H9 (cell line): Measurements from ENCODE around the gene PCSK1. TPM values are rescaled to one million over a fixed set of nuclear protein-coding genes. Genes with fewer than 3 reads are reported as not detected.

Source experiments
- DNase-seq: peaks from one replicate; pipeline ENCODE4 v3.0.0-alpha.2; 2017
- H2AFZ ChIP-seq: one replicate; pipeline ENCODE4 v1.6.1; 2013; ENCODE audit warnings: mild to moderate bottlenecking, low read length, control low read depth, moderate library complexity
- H2AK5ac ChIP-seq: 2 replicates; pipeline ENCODE4 v1.6.1; 2013; ENCODE audit warnings: low read length, control low read depth, mixed read lengths; ENCODE audit not compliant: insufficient read length
- H2BK120ac ChIP-seq: one replicate; pipeline ENCODE4 v1.6.1; 2013; ENCODE audit warnings: low read depth, mild to moderate bottlenecking, low read length, control low read depth, inconsistent platforms; ENCODE audit not compliant: poor library complexity, severe bottlenecking
- H2BK12ac ChIP-seq: 2 replicates; pipeline ENCODE4 v1.6.1; 2013; ENCODE audit warnings: low read length, control low read depth, mixed read lengths, low read depth; ENCODE audit not compliant: insufficient read length
- H2BK15ac ChIP-seq: 2 replicates; pipeline ENCODE4 v1.6.1; 2013; ENCODE audit warnings: low read depth, low read length, control low read depth
- H2BK20ac ChIP-seq: one replicate; pipeline ENCODE4 v1.6.1; 2013; ENCODE audit warnings: low read depth, mild to moderate bottlenecking, low read length, control low read depth, inconsistent platforms; ENCODE audit not compliant: poor library complexity, severe bottlenecking
- H2BK5ac ChIP-seq: 2 replicates; pipeline ENCODE4 v1.6.1; 2013; ENCODE audit warnings: low read length, control low read depth, mixed read lengths; ENCODE audit not compliant: insufficient read length
- H3K14ac ChIP-seq: 2 replicates; pipeline ENCODE4 v1.6.1; 2013; ENCODE audit warnings: low read length, control low read depth; ENCODE audit not compliant: insufficient read depth
- H3K18ac ChIP-seq: 2 replicates; pipeline ENCODE4 v1.6.1; 2013; ENCODE audit warnings: low read depth, mild to moderate bottlenecking, mixed read lengths, low read length, control low read depth; ENCODE audit not compliant: insufficient read length
- H3K23ac ChIP-seq: 2 replicates; pipeline ENCODE4 v1.6.1; 2013; ENCODE audit warnings: low read length, control low read depth, mixed read lengths, low read depth; ENCODE audit not compliant: insufficient read length
- H3K23me2 ChIP-seq: 2 replicates; pipeline ENCODE4 v1.6.1; 2013; ENCODE audit warnings: low read depth, mild to moderate bottlenecking, mixed read lengths, low read length, control low read depth; ENCODE audit not compliant: insufficient read length, poor library complexity, severe bottlenecking
- H3K27ac ChIP-seq: 2 replicates; pipeline ENCODE4 v1.5.1; 2013; ENCODE audit warnings: low read length, control low read depth, mixed read lengths, low read depth; ENCODE audit not compliant: insufficient read length
- H3K27me3 ChIP-seq: 2 replicates; pipeline ENCODE4 v1.6.1; 2013; ENCODE audit warnings: low read length, control low read depth, inconsistent platforms; ENCODE audit not compliant: insufficient read depth
- H3K4ac ChIP-seq: 2 replicates; pipeline ENCODE4 v1.6.1; 2013; ENCODE audit warnings: low read depth, mild to moderate bottlenecking, control low read depth, inconsistent platforms, low read length, moderate library complexity
- H3K4me1 ChIP-seq: 2 replicates; pipeline ENCODE4 v1.6.1; 2013; ENCODE audit warnings: low read length, control low read depth, inconsistent platforms; ENCODE audit not compliant: insufficient read depth
- H3K4me2 ChIP-seq: 2 replicates; pipeline ENCODE4 v1.6.1; 2013; ENCODE audit warnings: low read length, control low read depth, mixed read lengths; ENCODE audit not compliant: insufficient read length, insufficient read depth
- H3K56ac ChIP-seq: 2 replicates; pipeline ENCODE4 v1.6.1; 2013; ENCODE audit warnings: low read depth, mild to moderate bottlenecking, mixed read lengths, low read length, control low read depth; ENCODE audit not compliant: insufficient read length
- H3K79me1 ChIP-seq: 2 replicates; pipeline ENCODE4 v1.6.1; 2013; ENCODE audit warnings: low read depth, mild to moderate bottlenecking, moderate library complexity, low read length, control low read depth, inconsistent platforms; ENCODE audit not compliant: insufficient read depth, poor library complexity, severe bottlenecking
- H3K79me2 ChIP-seq: 2 replicates; pipeline ENCODE4 v1.6.1; 2013; ENCODE audit warnings: low read length, control low read depth, inconsistent platforms; ENCODE audit not compliant: insufficient read depth
- H3K9ac ChIP-seq: 2 replicates; pipeline ENCODE4 v1.6.1; 2013; ENCODE audit warnings: low read length, control low read depth, mixed read lengths; ENCODE audit not compliant: insufficient read length; ENCODE audit errors: extremely low read depth
- H3K9me3 ChIP-seq: one replicate; pipeline ENCODE4 v1.6.1; 2013; ENCODE audit warnings: low read depth, low read length, inconsistent platforms; ENCODE audit not compliant: control insufficient read depth
- H3T11ph ChIP-seq: one replicate; pipeline ENCODE4 v1.6.1; 2013; ENCODE audit warnings: mild to moderate bottlenecking, low read length, control low read depth, inconsistent platforms
- H4K20me1 ChIP-seq: one replicate; pipeline ENCODE4 v1.6.1; 2013; ENCODE audit not compliant: control insufficient read depth, insufficient read length, insufficient read depth
- H4K5ac ChIP-seq: 2 replicates; pipeline ENCODE4 v1.6.1; 2013; ENCODE audit warnings: low read depth, mild to moderate bottlenecking, mixed read lengths, low read length, control low read depth; ENCODE audit not compliant: insufficient read length
- H4K8ac ChIP-seq: replicated peaks from 2 replicates; pipeline ENCODE4 v1.6.1; 2013; ENCODE audit warnings: low read length, control low read depth, mixed read lengths, low read depth; ENCODE audit not compliant: insufficient read length
- H4K91ac ChIP-seq: 2 replicates; pipeline ENCODE4 v1.6.1; 2013; ENCODE audit warnings: low read depth, mild to moderate bottlenecking, moderate library complexity, mixed read lengths, low read length, control low read depth; ENCODE audit not compliant: insufficient read length
- H3K27ac Mint-ChIP-seq, 3 experiments: 2 replicates in 2 of 3; 3 replicates in 1 of 3; pipeline ENCODE4 v1.8.0; 2020 to 2021; ENCODE audit warnings: mixed read lengths in 3 of 3, mild to moderate bottlenecking in 1 of 3, moderate library complexity in 1 of 3
- H3K27me3 Mint-ChIP-seq: 2 replicates; pipeline ENCODE4 v1.8.0; 2021; ENCODE audit warnings: low read depth, mild to moderate bottlenecking, moderate library complexity, mixed read lengths
- H3K36me3 Mint-ChIP-seq, 3 experiments: 2 replicates in 2 of 3; 3 replicates in 1 of 3; pipeline ENCODE4 v1.8.0; 2020 to 2021; ENCODE audit warnings: low read depth in 3 of 3, mixed read lengths in 3 of 3; ENCODE audit not compliant: insufficient read depth in 1 of 3
- H3K4me1 Mint-ChIP-seq, 2 experiments: 2 replicates each; pipeline ENCODE4 v1.8.0; 2020; ENCODE audit warnings: mixed read lengths in 2 of 2
- H3K4me3 Mint-ChIP-seq, 2 experiments: 2 replicates in 1 of 2; 3 replicates in 1 of 2; pipeline ENCODE4 v1.8.0; 2020 to 2021; ENCODE audit warnings: mild to moderate bottlenecking in 2 of 2, mixed read lengths in 2 of 2, moderate library complexity in 1 of 2
- H3K9me3 Mint-ChIP-seq, 2 experiments: 2 replicates in 1 of 2; 3 replicates in 1 of 2; pipeline ENCODE4 v1.8.0; 2020; ENCODE audit warnings: mild to moderate bottlenecking in 2 of 2, mixed read lengths in 2 of 2, moderate library complexity in 1 of 2
- WGBS: extraction: QIAGEN DNeasy Blood & Tissue Kit; methylation state at CpG from one replicate; pipeline ENCODE4 v1.1.7; 2013; ENCODE audit warnings: missing lambda C conversion rate, low lambda C conversion rate, mixed read lengths; ENCODE audit not compliant: insufficient read length; ENCODE audit errors: extremely low coverage; 5-methylcytosine and 5-hydroxymethylcytosine counted together
- total RNA-seq: library from RNA; stranded (reverse); gene quantifications from 2 replicates; pipeline ENCODE4 v1.2.1, GENCODE V29; 2021
- TF ChIP-seq, protein P1 (sequence below): fragments of 200-600 bp; sonication (generic); conservative IDR thresholded peaks from 3 replicates; pipeline ENCODE4 v1.8.0; 2021; ENCODE audit warnings: antibody characterized with exemption, mild to moderate bottlenecking

The PCSK1 gene
- total RNA-seq, 1 experiment from 2014 or later = 2.9 TPM

DNA sequence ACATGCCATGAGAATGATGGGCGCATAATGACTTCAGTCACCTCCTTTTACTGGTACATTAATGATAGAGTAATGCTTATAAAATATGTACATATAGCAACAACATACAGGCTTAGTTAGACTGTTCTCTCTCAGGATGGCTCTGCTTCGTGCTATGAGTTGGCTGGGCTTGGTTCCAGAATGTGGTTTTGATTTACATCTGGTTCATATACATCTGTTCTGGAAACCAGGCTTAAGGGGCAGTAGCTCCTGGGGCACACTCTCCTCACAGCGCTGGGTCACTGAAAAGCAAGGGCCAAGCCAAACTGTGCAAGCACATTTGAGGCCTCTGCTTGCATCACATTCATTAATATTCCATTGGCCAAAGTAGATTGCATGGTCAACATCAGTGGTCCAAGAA is 44.9 kb downstream of the PCSK1 start:
- no peaks in the 10 kb centered on the region for H3K9me3 ChIP-seq
- no peak overlapping the region for H3K27ac ChIP-seq

More for the DNA sequence above, 44.9 kb downstream of the PCSK1 start:
- H3K4me2 ChIP-seq = no peak overlapping the region
- H3K9ac ChIP-seq = no peak overlapping the region
- H2BK12ac ChIP-seq = no peak overlapping the region
- no peak overlapping the region for H3K27ac Mint-ChIP-seq
- no peak overlapping the region for H4K8ac ChIP-seq
- no peak overlapping the region for H4K5ac ChIP-seq
- H2BK15ac ChIP-seq = no peak overlapping the region
- no peaks in the 10 kb centered on the region for H3K9me3 Mint-ChIP-seq
- no peaks in the 10 kb centered on the region for H3K79me1 ChIP-seq
- no peak overlapping the region for H3K23ac ChIP-seq
- H3K4me1 ChIP-seq = peaks cover 8% of the 10 kb centered on the region
- no peaks in the 10 kb centered on the region for H3K23me2 ChIP-seq
- no peaks in the 10 kb centered on the region for H4K20me1 ChIP-seq
- no peak overlapping the region for H3T11ph ChIP-seq
- no peak overlapping the region for H2AK5ac ChIP-seq
- no peak overlapping the region for H2BK5ac ChIP-seq
- no peak overlapping the region for H3K18ac ChIP-seq
- H2BK20ac ChIP-seq = no peak overlapping the region
- H3K27me3 ChIP-seq = no peaks in the 10 kb centered on the region
- no peak overlapping the region for H2BK120ac ChIP-seq
- H3K36me3 Mint-ChIP-seq = no peaks in the 10 kb centered on the region
- no peak overlapping the region for H2AFZ ChIP-seq
- H3K14ac ChIP-seq = no peak overlapping the region
- H3K4me1 Mint-ChIP-seq = peaks cover 18 to 20% of the 10 kb centered on the region in 2 experiments
- H3K4ac ChIP-seq = no peak overlapping the region
- H3K56ac ChIP-seq = no peak overlapping the region
- no peaks in the 10 kb centered on the region for H3K27me3 Mint-ChIP-seq
- TF ChIP-seq, protein P1, sequence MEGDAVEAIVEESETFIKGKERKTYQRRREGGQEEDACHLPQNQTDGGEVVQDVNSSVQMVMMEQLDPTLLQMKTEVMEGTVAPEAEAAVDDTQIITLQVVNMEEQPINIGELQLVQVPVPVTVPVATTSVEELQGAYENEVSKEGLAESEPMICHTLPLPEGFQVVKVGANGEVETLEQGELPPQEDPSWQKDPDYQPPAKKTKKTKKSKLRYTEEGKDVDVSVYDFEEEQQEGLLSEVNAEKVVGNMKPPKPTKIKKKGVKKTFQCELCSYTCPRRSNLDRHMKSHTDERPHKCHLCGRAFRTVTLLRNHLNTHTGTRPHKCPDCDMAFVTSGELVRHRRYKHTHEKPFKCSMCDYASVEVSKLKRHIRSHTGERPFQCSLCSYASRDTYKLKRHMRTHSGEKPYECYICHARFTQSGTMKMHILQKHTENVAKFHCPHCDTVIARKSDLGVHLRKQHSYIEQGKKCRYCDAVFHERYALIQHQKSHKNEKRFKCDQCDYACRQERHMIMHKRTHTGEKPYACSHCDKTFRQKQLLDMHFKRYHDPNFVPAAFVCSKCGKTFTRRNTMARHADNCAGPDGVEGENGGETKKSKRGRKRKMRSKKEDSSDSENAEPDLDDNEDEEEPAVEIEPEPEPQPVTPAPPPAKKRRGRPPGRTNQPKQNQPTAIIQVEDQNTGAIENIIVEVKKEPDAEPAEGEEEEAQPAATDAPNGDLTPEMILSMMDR = no peak
- H3K4me3 Mint-ChIP-seq = no peak overlapping the region
- H3K79me2 ChIP-seq = 0 out of 2 replicates have a peak, but pooled peaks cover 2% of the 10 kb centered on the region
- H4K91ac ChIP-seq = no peak overlapping the region
- WGBS = no CpG with 5 or more reads among the region's 3 CpGs
- no peak for DNase-seq
